Measurements from ENCODE around the gene DCHS2.

DCHS2 gene

DNA sequence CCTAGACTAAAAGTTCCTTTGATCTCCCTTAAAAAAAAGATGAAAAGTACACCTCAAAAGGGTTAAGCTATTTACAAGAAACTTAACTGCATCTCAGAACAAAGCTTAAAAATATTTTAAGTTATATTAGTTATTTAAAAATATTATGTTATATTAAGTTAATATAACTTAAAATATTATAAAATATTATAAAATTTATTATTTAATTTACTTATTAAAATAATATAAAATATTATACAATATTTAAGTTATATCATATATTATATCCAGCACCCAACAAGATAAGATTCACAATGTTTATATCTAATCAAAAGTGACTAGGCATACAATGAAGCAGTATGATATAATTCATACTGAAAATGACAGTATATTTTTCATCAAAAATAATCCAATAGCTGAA, 296.9 kb downstream of the DCHS2 start:
- H3K79me2 ChIP-seq (ENCODE audit: insufficient read depth, low read length) = no peaks in the 10 kb centered on the region
- TF ChIP-seq, protein P1, sequence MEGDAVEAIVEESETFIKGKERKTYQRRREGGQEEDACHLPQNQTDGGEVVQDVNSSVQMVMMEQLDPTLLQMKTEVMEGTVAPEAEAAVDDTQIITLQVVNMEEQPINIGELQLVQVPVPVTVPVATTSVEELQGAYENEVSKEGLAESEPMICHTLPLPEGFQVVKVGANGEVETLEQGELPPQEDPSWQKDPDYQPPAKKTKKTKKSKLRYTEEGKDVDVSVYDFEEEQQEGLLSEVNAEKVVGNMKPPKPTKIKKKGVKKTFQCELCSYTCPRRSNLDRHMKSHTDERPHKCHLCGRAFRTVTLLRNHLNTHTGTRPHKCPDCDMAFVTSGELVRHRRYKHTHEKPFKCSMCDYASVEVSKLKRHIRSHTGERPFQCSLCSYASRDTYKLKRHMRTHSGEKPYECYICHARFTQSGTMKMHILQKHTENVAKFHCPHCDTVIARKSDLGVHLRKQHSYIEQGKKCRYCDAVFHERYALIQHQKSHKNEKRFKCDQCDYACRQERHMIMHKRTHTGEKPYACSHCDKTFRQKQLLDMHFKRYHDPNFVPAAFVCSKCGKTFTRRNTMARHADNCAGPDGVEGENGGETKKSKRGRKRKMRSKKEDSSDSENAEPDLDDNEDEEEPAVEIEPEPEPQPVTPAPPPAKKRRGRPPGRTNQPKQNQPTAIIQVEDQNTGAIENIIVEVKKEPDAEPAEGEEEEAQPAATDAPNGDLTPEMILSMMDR (IDR thresholded peaks at IDR 0.05; ENCODE audit: low read length) = no peak
- no peak for TF ChIP-seq EZH2 (IDR thresholded peaks at IDR 0.05; ENCODE audit: borderline replicate concordance, low read length)
- no peaks in the 10 kb centered on the region for H3K9me2 ChIP-seq (ENCODE audit: low read depth, low read length)

DNA sequence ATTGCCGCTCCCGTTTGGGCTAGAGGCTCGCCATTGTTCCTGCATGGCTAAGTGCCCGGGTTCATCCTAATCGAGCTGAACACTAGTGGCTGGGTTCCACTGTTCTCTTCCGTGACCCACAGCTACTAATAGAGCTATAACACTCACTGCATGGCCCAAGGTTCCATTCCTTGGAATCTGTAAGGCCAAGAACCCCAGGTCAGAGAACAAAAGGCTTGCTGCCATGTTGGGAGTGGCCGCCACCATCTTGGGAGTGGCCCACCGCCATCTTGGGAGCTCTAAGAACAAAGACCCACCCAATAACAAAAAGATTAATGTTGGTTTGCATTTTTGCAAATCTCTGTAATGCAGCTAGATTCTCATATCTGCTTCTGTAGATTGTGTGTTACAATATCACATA, 299.0 kb downstream of the DCHS2 start:
- no peak overlapping the region for H3K4me2 ChIP-seq (ENCODE audit: low read length)
- H3K9me3 ChIP-seq (ENCODE audit: low read length) = no peaks in the 10 kb centered on the region
- no peaks in the 10 kb centered on the region for H4K20me1 ChIP-seq (ENCODE audit: insufficient read depth, low read length)
- no peak overlapping the region for H3K9ac ChIP-seq (ENCODE audit: low read length)
- H3F3A ChIP-seq (ENCODE audit: insufficient read depth, low read length) = no peaks in the 10 kb centered on the region
- no peak overlapping the region for H3K4me3 ChIP-seq (ENCODE audit: low read depth, low read length, poor library complexity, severe bottlenecking)
- H3K27ac ChIP-seq (ENCODE audit: low read depth, low read length, poor library complexity, severe bottlenecking) = no peak overlapping the region
- H3K4me1 ChIP-seq (ENCODE audit: insufficient read depth, low read length, severe bottlenecking) = no peaks in the 10 kb centered on the region
- no peaks in the 10 kb centered on the region for H3K9me2 ChIP-seq (ENCODE audit: low read depth, low read length)
- H3K27me3 ChIP-seq (ENCODE audit: insufficient read depth, low read length) = no peaks in the 10 kb centered on the region
- TF ChIP-seq, protein P1 (IDR thresholded peaks at IDR 0.05; ENCODE audit: low read length) = no peak
- TF ChIP-seq EZH2 (IDR thresholded peaks at IDR 0.05; ENCODE audit: borderline replicate concordance, low read length) = no peak
- H2AFZ ChIP-seq (ENCODE audit: low read length) = no peak overlapping the region
- H3K36me3 ChIP-seq (ENCODE audit: insufficient read depth, low read length) = no peaks in the 10 kb centered on the region
- H3K79me2 ChIP-seq (ENCODE audit: insufficient read depth, low read length) = no peaks in the 10 kb centered on the region

More for the DNA sequence above, 296.9 kb downstream of the DCHS2 start:
- Histone ChIP-seq H3K4me2 (ENCODE audit: low read length) (no peak overlapping the region), H3K27me3 (ENCODE audit: insufficient read depth, low read length) (no peaks in the 10 kb centered on the region), H3K9me3 (ENCODE audit: low read length) (no peaks in the 10 kb centered on the region), H3K4me3 (ENCODE audit: low read depth, low read length, poor library complexity, severe bottlenecking) (no peak overlapping the region), H3K4me1 (ENCODE audit: insufficient read depth, low read length, severe bottlenecking) (no peaks in the 10 kb centered on the region), H3K36me3 (ENCODE audit: insufficient read depth, low read length) (no peaks in the 10 kb centered on the region), H3K27ac (ENCODE audit: low read depth, low read length, poor library complexity, severe bottlenecking) (no peak overlapping the region), H3K9ac (ENCODE audit: low read length) (no peak overlapping the region), H2AFZ (ENCODE audit: low read length) (no peak overlapping the region), H3F3A (ENCODE audit: insufficient read depth, low read length) (no peaks in the 10 kb centered on the region), H4K20me1 (ENCODE audit: insufficient read depth, low read length) (no peaks in the 10 kb centered on the region)

DNA sequence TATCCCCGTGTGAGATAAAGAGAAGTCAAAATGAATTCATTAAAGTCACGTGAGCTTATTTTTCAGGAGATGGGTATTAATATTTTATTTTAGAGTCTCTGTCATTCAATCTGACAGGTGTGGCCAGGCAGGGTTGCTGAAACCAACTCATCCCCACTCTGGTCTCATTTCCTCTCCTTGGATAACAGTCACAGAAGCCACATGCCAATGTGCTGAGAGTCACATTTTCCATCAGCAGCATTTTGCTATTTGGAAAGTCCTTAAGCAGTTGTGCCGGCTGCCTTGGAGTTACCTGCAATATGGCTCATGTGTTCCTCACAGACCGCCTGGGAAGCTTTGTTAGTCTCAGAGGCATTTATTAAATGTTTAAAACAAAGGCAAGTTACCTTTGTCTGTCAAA, 302.3 kb downstream of the DCHS2 start:
- no peak overlapping the region for H2AFZ ChIP-seq (ENCODE audit: low read length)
- H3F3A ChIP-seq (ENCODE audit: insufficient read depth, low read length) = no peaks in the 10 kb centered on the region
- H3K27ac ChIP-seq (ENCODE audit: low read depth, low read length, poor library complexity, severe bottlenecking) = no peak overlapping the region
- no peak overlapping the region for H3K4me2 ChIP-seq (ENCODE audit: low read length)
- no peak overlapping the region for H3K9ac ChIP-seq (ENCODE audit: low read length)
- no peaks in the 10 kb centered on the region for H3K4me1 ChIP-seq (ENCODE audit: insufficient read depth, low read length, severe bottlenecking)
- H3K4me3 ChIP-seq (ENCODE audit: low read depth, low read length, poor library complexity, severe bottlenecking) = no peak overlapping the region
- no peaks in the 10 kb centered on the region for H3K27me3 ChIP-seq (ENCODE audit: insufficient read depth, low read length)
- no peaks in the 10 kb centered on the region for H3K9me3 ChIP-seq (ENCODE audit: low read length)
- TF ChIP-seq, protein P1 (IDR thresholded peaks at IDR 0.05; ENCODE audit: low read length) = no peak
- no peak for TF ChIP-seq EZH2 (IDR thresholded peaks at IDR 0.05; ENCODE audit: borderline replicate concordance, low read length)
- H3K79me2 ChIP-seq (ENCODE audit: insufficient read depth, low read length) = no peaks in the 10 kb centered on the region
- no peaks in the 10 kb centered on the region for H4K20me1 ChIP-seq (ENCODE audit: insufficient read depth, low read length)
- no peaks in the 10 kb centered on the region for H3K36me3 ChIP-seq (ENCODE audit: insufficient read depth, low read length)
- no peaks in the 10 kb centered on the region for H3K9me2 ChIP-seq (ENCODE audit: low read depth, low read length)
